Stimulated activated CD8-positive, alpha-beta memory T cell treated with anti-CD3 and anti-CD28 coated beads, Interleukin-7, amount 100 ng/mL, for 48 hours (primary cell): ENCODE results near the gene GDF9.

ENCODE experiments used
- DNase-seq, 2 donors: peaks; one replicate each; pipeline ENCODE4 v3.0.0-alpha.2; 2020; ENCODE audit warnings: low read depth in 1 of 2; ENCODE audit errors: extremely low read depth in 1 of 2

Gene GDF9

DNA sequence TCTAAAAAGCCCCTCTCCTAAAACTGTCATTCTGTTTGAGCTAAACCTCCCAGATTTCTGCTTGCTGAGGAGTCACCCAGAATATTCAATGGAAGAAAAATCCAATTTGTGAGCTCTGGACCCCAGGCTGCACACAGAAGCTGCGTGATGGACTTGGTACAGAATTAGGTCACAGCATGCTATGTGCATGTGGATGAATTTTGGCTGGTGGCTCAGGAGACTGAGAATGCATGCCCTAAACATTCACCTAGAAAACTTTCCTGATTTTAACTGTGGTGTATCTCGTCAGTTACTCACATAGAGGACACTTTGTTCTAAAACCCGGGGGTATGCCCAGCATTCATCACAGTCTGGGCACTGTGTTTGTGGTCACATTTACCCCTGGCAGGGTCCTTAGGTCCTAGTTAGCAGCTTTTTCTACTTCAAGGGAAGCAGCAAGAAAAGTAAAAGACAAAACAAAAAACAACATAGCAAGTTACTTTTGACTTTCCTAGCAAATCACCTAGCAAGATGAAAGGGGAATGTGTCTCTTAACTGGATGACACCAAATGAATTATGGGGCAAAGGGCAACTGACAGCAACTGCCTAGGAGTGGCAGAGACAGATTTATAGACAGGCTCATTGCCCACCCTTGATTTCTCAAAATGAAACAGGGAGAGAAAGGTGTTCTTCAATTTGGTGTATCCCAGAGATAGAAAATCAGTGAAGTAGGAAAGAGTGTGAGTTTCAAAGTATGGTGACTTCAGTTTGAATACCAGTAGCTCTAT is 27.6 kb downstream of the GDF9 start:
- DNase-seq, result no peak

DNA sequence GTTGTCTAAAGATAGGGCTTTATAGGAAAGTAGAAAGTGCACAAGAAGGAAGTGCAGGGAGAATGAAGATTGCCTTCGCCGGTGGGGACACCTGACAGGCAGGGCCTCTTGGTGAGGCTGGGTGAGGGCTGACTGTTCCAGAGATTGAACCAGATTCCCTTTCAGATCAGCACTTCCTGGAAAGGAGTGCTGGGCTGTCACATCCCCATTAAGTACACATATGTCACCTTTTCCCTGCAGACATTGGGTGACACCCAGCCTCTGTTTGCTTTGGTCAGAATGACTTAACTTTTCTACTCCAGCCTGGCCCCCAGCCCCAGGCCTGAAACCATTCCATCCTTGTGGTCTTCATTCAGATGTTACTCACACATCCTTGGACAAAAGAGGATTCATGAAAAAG is 28.4 kb downstream of the GDF9 start:
- DNase-seq, result no peak

DNA sequence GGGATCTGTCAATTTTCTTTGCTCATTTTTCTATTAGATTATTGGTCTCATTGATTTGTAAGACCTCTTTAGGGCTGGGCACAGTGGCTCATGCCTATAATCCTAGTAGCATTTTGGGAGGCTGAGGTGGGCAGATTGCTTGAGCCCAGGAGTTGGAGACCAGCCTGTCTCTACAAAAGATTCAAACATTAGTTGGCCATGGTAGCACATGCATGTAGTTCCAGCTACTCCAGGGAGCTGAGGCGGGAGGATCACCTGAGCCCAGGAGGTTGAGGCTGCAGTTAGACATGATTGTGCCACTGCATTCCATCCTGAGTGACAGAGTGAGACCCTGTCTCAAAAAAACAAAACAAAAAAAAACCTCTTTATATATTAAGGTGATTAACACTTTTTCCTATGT is 29.4 kb downstream of the GDF9 start:
- no peak for DNase-seq

DNA sequence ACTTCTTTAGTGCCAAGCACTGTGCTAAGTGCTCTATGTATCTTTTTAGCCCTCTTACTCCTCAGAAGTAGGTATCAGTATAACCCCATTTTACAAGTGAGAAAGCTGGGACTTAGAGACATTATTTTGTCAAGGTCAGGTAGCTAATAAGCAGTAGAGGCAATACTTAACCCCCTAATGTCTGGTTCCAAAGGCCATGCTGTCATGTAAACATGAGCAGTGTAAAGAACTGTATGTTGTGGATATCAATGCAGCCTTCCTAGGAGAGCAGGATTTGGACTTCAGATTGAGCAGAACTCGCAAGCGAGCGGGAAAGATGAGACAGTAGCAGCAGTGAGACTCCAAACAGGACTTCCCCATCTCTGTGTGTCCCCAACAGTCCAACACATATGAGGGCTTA is 32.2 kb downstream of the GDF9 start:
- no peak for DNase-seq

DNA sequence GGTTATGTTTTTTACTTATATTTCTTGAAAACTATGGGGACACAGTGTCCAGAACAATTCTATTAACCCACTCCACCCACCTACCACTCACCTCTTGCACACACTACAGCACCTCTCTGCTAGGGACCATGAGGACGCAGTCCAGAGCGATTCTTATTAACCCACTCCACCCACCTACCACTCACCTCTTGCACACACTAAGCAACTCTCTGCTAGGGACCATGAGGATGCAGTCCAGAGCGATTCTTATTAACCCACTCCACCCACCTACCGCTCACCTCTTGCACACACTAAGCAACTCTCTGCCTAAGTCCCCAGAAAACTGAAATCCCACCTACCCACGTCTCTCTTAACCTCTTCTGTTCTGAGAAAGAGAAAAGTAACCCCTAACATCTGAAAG is 33.7 kb downstream of the GDF9 start:
- DNase-seq, result no peak

DNA sequence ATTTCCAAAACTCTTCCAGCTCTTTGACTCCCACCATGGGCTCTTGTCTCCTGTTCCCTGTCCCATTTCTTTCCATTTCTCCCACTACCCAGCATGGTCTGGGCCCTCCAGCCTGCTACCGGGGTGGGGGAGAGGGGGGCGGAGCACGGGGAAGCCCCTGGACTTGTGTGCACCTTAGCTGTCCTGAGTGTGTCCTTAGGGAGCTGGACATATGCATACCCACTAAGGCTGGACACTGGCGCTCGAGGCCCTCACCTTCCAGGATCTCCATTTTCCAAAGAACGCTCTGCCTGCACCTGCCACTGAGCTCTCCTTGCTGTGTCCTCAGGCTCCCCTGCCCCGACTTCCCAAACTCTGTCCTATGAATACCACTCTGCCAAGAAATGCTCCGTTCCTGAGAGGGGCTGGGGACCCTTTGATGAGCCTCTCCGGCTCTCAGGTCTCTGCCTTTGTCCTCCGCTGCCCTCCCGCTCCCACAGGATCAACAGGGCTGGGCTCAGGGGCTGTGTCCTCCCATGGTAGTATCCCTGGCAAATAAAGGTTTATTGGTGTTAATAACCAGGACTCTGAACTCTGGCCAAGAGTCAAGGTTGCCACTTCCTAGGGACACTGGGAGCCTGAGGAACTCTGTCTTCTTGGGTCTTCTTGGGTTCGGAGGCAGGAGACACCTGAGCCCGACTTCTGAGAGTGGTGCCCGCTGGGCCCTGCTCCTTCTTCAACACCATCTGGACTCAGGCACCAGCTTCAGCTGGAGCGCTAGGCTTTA is 35.0 kb downstream of the GDF9 start:
- no peak for DNase-seq

DNA sequence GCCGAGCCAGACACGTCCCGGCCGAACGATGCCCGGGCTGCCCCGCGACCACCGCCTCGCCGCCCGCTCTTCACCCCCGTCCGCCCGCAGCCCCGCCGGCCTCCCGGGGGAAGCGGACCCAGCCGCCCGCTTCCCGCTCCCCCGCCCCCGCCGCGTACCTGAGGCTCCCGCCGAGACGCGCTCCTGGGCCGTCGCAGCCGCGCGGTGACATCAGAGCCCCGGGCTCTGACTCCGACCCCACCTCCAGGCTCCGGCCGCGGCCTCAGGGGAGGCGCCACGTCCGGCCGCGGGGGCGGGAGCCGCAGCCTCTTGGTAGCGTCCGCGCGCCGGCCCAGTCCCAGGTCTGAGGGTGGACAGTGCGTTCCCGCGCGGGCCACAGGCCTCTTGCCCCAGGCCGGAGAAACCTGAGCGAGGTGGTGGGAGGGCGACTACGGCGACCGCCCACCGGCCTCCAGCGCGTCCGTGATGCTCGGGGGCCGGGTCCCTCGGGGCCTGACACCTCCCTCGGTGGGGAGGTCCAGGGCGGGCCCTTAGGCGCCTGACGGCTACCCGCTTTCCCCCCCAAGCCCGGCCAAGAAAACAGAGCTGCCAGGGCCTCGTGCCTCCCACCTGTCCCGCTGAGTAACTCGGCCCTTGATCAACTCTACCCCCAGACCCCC is 35.7 kb downstream of the GDF9 start, which contains the start of gene SHROOM1:
TSS of gene SHROOM1 (minus strand) at position 212 of the 659 bp plus-strand sequence. CDS start 4,507 bp downstream, outside the sequence.
- no peak for DNase-seq

DNA sequence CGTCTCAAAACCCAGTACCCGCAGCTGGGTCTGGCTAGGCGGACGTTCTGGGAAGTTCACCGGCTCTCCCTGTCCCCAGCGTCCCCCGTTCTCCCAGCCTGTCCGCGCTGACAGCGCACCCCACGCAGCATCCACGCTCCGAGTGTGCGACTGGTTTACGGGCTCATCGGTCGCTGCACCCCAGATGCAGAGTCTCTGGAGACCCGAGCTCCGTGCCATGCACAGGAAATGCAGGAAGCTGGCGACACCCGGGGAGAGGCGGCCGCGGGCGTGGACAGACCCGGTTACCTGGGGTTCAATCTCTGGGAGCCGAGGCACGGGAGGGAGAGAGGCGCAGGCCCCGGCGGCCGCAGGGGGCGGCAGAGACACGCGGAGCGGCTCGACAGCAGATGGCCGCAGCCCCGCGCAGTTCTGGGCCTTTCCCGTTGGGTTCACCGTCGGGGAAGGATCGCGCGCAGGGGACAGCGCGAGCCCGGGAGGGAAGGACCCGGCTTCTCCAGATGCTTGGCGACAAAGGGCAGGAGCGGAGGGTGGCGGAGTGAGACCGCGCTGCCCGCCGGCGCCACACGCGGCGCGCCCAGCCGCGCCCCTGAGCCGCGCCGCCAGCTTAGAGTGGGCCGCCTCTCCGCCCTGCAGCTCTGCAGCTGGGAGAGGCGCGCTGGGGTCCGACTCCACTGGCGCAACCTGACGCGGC is 36.4 kb downstream of the GDF9 start:
- DNase-seq, result peak in 1 of 2 donors; percentile 63

DNA sequence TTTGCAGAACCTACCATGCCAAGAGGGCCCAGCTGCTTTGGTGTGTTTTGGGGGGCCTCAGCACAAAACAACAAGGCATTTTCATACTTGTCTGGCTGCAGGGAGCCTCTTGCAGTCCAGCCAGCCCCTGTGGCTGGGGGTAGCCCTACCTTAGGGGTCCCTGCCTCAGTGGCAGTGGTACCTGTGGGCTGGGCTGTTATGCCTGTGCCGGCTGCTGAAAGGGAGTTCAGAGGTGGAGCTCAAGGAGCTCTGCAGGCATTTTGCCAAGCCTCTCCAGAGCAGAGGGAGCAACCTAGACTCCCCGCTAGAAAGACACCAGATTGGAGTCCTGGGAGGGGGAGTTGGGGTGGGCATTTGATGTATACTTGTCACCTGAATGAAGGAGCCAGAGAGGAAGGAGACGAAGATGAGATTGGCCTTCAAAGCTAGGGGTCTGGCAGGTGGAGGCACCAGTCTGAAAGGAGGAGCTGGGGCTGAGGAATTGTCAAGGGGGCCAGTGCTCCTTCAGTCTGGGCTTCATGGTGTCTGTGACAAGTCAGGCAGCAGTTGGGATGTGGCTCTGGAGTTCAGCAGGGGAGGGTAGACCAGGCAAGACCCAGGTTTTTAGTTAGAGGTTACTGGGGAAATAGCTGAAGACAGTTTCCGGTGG is 37.3 kb downstream of the GDF9 start:
- no peak for DNase-seq

DNA sequence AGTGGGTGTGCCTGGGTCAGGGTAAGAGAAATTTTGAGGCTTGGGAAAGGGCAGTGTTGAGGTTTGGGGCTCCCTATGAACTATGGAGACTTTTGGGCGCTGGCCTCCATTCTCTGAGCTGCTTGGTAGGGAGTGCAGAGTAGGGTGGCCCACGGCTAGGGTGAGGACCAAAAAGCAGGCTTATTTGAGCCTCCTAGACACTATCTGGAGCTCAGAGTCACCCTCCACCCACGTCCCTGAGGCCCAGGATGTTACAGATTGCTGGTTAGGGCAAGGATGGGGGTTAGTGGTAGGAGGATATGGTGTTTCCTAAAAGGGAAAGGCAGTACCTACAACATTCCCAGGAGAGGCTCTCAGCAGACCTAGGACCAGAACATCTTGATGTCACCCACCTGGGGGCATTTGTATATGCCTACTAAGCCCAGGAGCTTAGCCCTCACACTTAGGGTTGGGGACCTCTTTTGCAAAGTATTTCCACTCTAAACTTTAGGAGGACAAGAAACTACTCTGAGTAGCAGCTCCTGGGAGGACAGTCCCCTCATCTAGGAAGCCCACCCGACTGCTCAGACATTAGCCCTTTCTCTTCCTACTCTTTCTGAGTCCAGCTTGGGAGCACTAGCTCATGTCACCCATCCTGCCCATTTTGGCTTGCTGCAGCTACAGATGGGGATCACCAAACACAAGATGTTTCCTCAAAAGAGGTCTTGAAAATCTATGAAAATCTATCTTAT is 38.2 kb downstream of the GDF9 start:
- no peak for DNase-seq

DNA sequence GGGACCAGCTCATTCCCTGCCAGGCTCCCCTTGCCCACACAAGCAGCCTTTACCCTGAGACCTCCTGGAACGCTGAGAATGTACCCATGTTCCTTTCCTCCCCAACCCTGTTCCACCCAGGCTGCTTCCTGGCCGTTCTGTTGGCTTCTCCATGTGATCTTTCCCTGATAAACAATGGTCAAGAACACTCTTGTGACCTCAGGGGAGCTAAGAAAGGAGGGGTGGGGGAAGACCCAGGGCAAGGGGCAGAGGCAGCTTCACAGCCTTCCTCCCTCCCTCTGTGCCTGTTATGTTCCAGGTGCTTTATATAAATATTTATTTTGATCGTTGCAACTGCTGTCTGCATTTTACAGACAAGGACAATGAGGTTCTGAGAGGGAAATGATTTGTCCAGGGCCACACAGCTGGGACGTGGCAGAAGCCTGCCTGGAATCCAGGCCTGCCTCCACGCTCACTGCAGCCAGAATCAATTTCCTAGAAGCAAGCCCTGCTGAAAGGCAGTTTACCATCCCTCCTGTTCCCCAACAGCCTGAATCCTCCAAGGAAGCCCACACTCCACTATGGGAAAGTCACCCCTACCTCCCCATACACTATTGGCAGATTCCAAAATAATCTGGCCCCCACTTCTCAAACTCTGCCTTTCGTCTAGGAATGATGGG is 39.7 kb downstream of the GDF9 start:
- DNase-seq, result no peak

DNA sequence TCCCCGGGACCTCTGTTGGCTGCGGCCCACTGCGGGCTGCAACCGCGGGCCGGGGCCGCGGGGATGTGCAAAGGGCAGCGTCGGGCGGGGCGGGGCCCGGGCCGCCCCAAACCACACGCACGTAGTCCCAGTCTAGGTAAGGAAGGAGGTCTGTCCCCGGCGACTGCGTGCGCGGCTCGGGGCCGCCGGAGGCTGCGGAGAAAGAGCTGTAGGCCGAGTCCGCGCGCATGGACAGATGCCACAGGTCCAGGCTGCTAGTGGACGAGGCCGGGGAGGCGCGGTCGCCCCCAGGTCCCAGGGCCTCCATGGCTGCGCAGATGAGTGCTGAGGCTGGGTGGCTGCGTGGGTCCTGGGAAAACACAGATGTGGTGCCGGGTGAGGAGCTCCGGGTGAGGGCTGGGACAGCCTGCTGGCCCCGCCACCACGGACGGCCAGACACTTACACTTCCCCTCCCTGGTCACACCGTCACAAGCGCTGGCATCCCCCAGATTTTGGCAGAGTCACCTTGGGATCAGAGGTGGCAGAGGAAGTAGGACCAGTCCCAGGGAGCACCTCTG is 40.4 kb downstream of the GDF9 start:
- DNase-seq, result no peak

DNA sequence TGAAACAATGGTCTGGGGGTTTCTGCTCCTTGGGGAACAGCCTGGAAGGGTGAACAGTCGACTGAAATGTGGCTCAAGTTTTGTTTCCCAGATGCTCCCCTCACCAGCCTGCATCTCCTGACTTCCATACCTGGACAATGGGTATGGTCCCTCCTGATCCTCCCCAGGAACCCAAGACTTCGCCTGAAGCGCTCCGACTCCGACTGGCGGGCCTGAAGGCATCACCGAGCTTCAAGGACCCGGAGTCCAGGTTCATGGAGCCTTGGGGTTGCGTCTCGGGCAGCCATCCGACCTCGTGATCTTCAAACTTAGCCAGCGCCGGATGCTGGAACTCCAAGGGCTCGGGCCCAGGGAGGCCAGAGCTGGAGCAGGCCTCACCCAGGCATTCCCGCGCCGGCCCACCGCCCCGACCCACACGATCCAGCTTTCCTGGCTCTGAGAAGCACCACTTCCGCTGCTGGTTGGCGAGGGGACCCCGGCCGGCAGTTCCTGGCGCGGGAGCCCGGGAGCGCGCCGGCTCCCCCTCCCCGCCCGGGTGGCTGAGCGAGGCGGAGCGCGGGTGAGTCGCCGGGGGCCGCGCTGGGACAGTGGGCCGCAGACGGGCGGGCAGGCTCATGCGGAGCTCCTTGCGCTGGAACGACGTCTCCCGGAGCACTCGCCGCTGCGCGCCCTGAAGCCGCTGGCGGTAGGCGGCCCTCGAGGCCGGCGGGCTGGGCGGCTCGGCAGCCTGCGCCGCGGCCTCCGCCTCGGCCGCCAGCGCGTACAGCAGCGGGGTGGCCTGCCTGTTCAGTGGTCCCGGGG is 41.0 kb downstream of the GDF9 start:
- no peak for DNase-seq

DNA sequence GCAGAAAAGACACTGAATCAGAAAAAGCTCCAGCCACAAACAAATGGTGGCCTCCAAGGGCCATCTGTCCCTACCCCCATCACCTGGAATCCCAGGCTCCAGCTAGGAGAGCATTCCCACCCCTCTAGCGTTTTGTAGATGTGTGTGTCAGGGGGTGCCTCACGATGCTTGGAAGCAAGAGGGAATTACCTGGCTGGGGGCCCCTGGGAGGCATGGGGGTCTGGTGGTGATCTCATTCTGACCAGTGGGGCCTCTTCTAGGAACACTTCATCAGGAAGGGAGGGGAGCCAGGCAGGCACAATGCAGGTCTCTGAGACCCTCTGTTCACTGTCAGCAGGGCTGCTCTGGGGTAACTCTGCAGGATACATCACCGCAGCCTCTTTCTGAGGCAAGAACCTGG is 41.8 kb downstream of the GDF9 start:
- no peak for DNase-seq

DNA sequence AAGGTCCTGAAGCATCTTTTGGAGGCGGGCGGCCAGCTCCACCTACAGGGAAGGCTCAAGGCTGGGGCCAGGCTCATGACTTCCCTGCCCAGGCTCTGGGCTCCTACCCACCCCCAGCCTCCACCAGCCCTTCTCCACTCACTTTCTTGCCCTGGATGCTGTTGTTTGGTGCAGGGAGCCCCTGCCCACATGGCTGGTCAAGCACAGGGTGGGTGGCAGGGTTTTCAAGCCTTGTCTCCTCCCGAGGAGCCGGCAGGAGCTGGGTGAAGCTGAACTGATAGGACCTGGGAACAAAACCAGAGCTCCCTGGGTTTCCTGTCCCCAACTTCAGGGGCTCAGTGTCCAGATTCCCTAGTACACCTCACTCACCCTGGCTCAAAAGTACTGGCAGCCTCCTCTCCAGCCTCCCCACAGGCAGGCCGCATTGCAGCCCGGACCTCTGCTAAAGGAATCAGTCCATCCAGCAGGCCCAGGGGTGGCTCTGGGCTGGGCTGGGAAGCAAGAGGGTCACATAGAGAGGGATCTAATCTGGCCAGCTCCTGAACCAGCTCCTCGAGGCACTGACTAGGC is 42.7 kb downstream of the GDF9 start:
- no peak for DNase-seq

DNA sequence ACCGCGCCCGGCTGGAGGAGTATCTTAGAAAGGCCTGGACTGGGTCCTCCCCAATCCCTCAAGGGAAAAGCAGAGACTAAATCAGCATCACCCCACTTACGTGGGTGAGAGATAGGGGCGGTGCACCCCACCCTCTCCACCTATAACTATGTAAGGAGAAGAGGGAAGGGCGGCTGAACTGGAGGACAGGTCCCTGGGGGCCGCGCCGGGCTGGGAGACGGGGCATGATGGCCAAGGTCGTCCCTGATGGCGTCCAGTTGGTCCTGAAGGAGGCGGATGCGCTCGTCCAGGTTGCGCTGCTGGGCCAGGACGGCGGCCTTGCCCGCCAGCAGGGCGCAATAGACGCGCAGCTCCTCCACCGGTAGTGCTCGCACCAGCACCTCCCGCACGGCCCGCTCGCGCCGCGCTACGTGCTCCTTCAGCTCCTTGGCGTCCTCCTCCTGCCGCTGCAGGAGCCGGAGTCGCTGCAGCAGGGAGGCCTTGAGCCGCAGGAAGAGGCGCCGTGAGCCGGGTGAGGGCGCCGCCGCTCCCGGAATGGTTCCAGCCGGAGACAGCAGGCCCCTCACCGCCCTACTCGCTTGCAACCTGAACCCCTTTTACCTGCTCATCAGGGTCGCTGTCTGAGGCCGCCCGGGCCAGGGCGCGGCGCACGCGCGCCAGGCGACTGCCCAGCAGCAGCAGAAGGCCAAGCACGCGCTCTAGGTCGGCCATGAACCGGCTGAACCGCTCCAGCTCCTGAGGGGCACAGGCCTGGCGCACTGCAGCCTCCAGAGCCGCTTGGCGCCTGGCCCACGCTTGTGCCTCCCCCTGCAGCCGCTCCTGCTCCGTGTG is 43.4 kb downstream of the GDF9 start:
- DNase-seq, result no peak

DNA sequence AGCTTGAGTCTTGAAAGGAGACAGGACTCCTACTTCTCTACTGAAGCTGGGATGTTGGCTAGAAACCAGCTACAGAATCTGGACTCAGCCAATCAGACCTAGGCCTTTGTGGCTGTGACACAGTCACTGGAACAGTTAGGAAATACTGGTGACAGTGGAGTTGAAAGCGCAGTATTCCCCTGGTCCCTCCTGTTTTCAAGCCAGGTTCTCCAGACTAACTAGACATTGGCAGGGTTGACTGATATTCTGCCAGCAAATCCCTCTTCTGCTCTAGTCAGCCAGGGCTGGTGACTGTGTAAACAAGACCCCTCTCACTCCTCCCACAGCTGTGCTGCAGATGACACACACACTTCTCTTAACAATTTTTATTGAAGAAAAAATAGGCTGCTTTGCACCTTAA is 44.5 kb downstream of the GDF9 start:
- no peak for DNase-seq
